Keratinocyte (primary cell): ENCODE data around the gene FAM161A.

Experiments
- CTCF ChIP-seq, 3 experiments: IDR thresholded peaks in 1 of 3; conservative IDR thresholded peaks in 1 of 3; optimal IDR thresholded peaks in 1 of 3; 2 replicates in 2 of 3; 3 replicates in 1 of 3; pipeline versions ENCODE3 to v1.5.1; 2011; ENCODE audit warnings: low read length in 3 of 3, mild to moderate bottlenecking in 3 of 3, moderate library complexity in 2 of 3, control low read depth in 1 of 3, inconsistent platforms in 1 of 3; ENCODE audit not compliant: insufficient read depth in 2 of 3; ENCODE audit errors: extremely low read depth in 1 of 3
- EZH2 ChIP-seq: IDR thresholded peaks from one replicate; pipeline ENCODE4 v1.6.1; 2012; ENCODE audit warnings: inconsistent platforms, mild to moderate bottlenecking, low read length, moderate library complexity

- TF ChIP-seq CTCF (optimal IDR thresholded peaks at IDR 0.05 in 1 of 3, IDR thresholded peaks at IDR 0.05 in 1 of 3, conservative IDR thresholded peaks at IDR 0.05 in 1 of 3; ENCODE audit: extremely low read depth in 1 of 3, insufficient read depth in 2 of 3, low read length in 3 of 3) (no peak), EZH2 (no peak)
Observed at GRCh38 chr2:61799099-61799498, 54.8 kb downstream of the FAM161A start.
